Hepatocyte (in vitro differentiated cells): ENCODE measurements around the gene FECH.

ENCODE experiments used
- CTCF ChIP-seq: fragments of 200-600 bp; sonication (generic); IDR thresholded peaks from 2 replicates; pipeline ENCODE4 v1.5.1; 2016; ENCODE audit warnings: antibody characterized with exemption, mild to moderate bottlenecking; ENCODE audit not compliant: poor library complexity
- EZH2 ChIP-seq: fragments of 200-600 bp; sonication (generic); IDR thresholded peaks from 2 replicates; pipeline ENCODE4 v1.6.1; 2016; ENCODE audit warnings: antibody characterized with exemption, mild to moderate bottlenecking, borderline replicate concordance
- EZH2phosphoT487 ChIP-seq: fragments of 200-600 bp; sonication (generic); IDR thresholded peaks from one replicate; pipeline ENCODE4 v1.6.1; 2018; ENCODE audit warnings: antibody characterized with exemption, mild to moderate bottlenecking, low read depth, moderate library complexity; ENCODE audit not compliant: unreplicated experiment, severe bottlenecking

GRCh38 chr18:57583297-57583835, 3.1 kb downstream of the FECH start:
- TF ChIP-seq CTCF (no peak), EZH2 (no peak), EZH2phosphoT487 (no peak)
